Measurements from ENCODE around the gene ABCA7.

ABCA7 gene

GRCh38 chr19:1041272-1041834 is 1.4 kb downstream of the ABCA7 start:
- ChIA-PET CTCF (no interaction called here), POLR2A (interaction anchor here (0.6 to 3.8 kb wide), 4 partner anchors 14 to 48 kb away, joined by 3 to 29 read pairs (median 3); partner anchors contain the start of genes CNN2 and RNU6-2)
- TF ChIP-seq ZNF384 (IDR thresholded peaks at IDR 0.05) (no peak), NFRKB (IDR thresholded peaks at IDR 0.05) (no peak), FOXM1 (IDR thresholded peaks at IDR 0.05; ENCODE audit: borderline replicate concordance) (no peak), ELF4 (IDR thresholded peaks at IDR 0.05) (no peak), PKNOX1 (IDR thresholded peaks at IDR 0.05) (no peak), LEF1 (IDR thresholded peaks at IDR 0.05; ENCODE audit: borderline replicate concordance) (no peak), ARNT (IDR thresholded peaks at IDR 0.05) (no peak)

GRCh38 chr19:1041835-1042685 is 2.2 kb downstream of the ABCA7 start:
- no peak for DNase-seq (ENCODE audit: extremely low spot score)
- TF ChIP-seq CTBP1 (IDR thresholded peaks at IDR 0.05; ENCODE audit: borderline replicate concordance), result no peak
- no peak for TF ChIP-seq NFRKB (IDR thresholded peaks at IDR 0.05)
- no peak for TF ChIP-seq SP1 (IDR thresholded peaks at IDR 0.05)
- no peak for TF ChIP-seq ZNF384 (IDR thresholded peaks at IDR 0.05)
- TF ChIP-seq FOXM1 (IDR thresholded peaks at IDR 0.05; ENCODE audit: borderline replicate concordance), result no peak
- TF ChIP-seq ELF4 (IDR thresholded peaks at IDR 0.05), result no peak
- no peak for TF ChIP-seq PKNOX1 (IDR thresholded peaks at IDR 0.05)
- TF ChIP-seq HDGF (IDR thresholded peaks at IDR 0.05; ENCODE audit: borderline replicate concordance), result no peak
- TF ChIP-seq FOXA1 (IDR thresholded peaks at IDR 0.05), result no peak
- no peak for TF ChIP-seq L3MBTL2 (conservative IDR thresholded peaks at IDR 0.05)
- ChIA-PET CTCF (no interaction called here), POLR2A (interaction anchor here (1.0 to 3.8 kb wide), 3 partner anchors 15 to 227 kb away, joined by 3 to 29 read pairs (median 7); partner anchors contain the start of gene CNN2)

More at GRCh38 chr19:1041272-1041834, 1.4 kb downstream of the ABCA7 start:
- no peak for DNase-seq (ENCODE audit: extremely low spot score)

GRCh38 chr19:1042689-1043511 is 3.0 kb downstream of the ABCA7 start:
- TF ChIP-seq FOXM1 (IDR thresholded peaks at IDR 0.05; ENCODE audit: borderline replicate concordance) (no peak), FOXA1 (IDR thresholded peaks at IDR 0.05) (no peak), BHLHE40 (IDR thresholded peaks at IDR 0.05; ENCODE audit: borderline replicate concordance) (no peak), TARDBP (IDR thresholded peaks at IDR 0.05) (no peak), SP1 (IDR thresholded peaks at IDR 0.05) (no peak), NFRKB (IDR thresholded peaks at IDR 0.05) (no peak), ELF4 (IDR thresholded peaks at IDR 0.05) (no peak), L3MBTL2 (conservative IDR thresholded peaks at IDR 0.05) (no peak), SUZ12 (IDR thresholded peaks at IDR 0.05) (no peak), PKNOX1 (IDR thresholded peaks at IDR 0.05) (no peak), HDGF (IDR thresholded peaks at IDR 0.05; ENCODE audit: borderline replicate concordance) (no peak), LEF1 (IDR thresholded peaks at IDR 0.05; ENCODE audit: borderline replicate concordance) (no peak), FOXK2 (IDR thresholded peaks at IDR 0.05) (no peak), CTBP1 (IDR thresholded peaks at IDR 0.05; ENCODE audit: borderline replicate concordance) (no peak)
- ChIA-PET POLR2A (interaction anchor here (0.7 to 1.6 kb wide), 2 partner anchors 22 to 226 kb away, joined by 3 to 7 read pairs; partner anchors contain the start of gene RNU6-2), CTCF (no interaction called here)
- DNase-seq (ENCODE audit: extremely low spot score), result no peak

- ChIA-PET CTCF (no interaction called here), POLR2A (interaction anchor here (0.6 to 2.1 kb wide), 3 partner anchors 16 to 224 kb away, joined by 3 to 12 read pairs (median 3); partner anchors contain the start of genes CIRBP and RNU6-2)
- peak; percentile 98 for DNase-seq (ENCODE audit: extremely low spot score)
Observed at GRCh38 chr19:1045247-1045603, 5.3 kb downstream of the ABCA7 start.

More at GRCh38 chr19:1045247-1045603, 5.3 kb downstream of the ABCA7 start:
- TF ChIP-seq PKNOX1 (IDR thresholded peaks at IDR 0.05) (peak; percentile 96), SP1 (IDR thresholded peaks at IDR 0.05) (no peak)

All from HEK293T (cell line).